Lower leg skin (tissue), 4 donors: ENCODE results near the gene TSPEAR. TPM values are rescaled to one million over a fixed set of nuclear protein-coding genes. Genes with fewer than 3 reads are reported as not detected.
"Not testable (repeated sequence)": the region's sequence is repeated elsewhere in the genome, so short reads cannot be mapped to it uniquely, and the experiment has no call there.

Experiments used
- DNase-seq, 2 donors: peaks; one replicate each; pipeline ENCODE4 v3.0.0-alpha.2; 2019; ENCODE audit warnings: low spot score in 2 of 2
- H3K4me3 ChIP-seq: fragments of 200-600 bp; sonication (generic); 2 replicates; pipeline ENCODE4 v1.5.1; 2017; ENCODE audit warnings: mild to moderate bottlenecking, low read depth; ENCODE audit not compliant: poor library complexity, severe bottlenecking
- CTCF ChIP-seq, 3 donors: fragments of 450-650 bp; IDR thresholded peaks; one replicate each; pipeline ENCODE4 v1.5.1; 2016; ENCODE audit warnings: antibody characterized with exemption in 3 of 3, mild to moderate bottlenecking in 3 of 3, moderate library complexity in 2 of 3
- POLR2A ChIP-seq, 2 donors: fragments of 450-650 bp; IDR thresholded peaks; one replicate each; pipeline ENCODE4 v1.6.1; 2016 to 2017; ENCODE audit warnings: antibody characterized with exemption in 2 of 2, mild to moderate bottlenecking in 1 of 2, moderate library complexity in 1 of 2
- WGBS, 2 donors: methylation state at CpG; one replicate each; pipeline ENCODE4 v1.1.5; 2018; 5-methylcytosine and 5-hydroxymethylcytosine counted together
- intact Hi-C: fragments of 100-400 bp; cut with DNase I; formaldehyde crosslinking; loops from one replicate; pipeline ENCODE4 v1.15.0; 2023; ENCODE audit warnings: low total_unique reads
- total RNA-seq, 4 donors: library from RNA; depleted of rRNA; stranded (reverse); fragments of >200 nt; gene quantifications; one replicate each; pipeline ENCODE4 v1.1.0, GENCODE V29; 2016

TSPEAR gene
- total RNA-seq, 4 donors from 2014 or later = 0.06 TPM; not detected in 3

GRCh38 chr21:44649521-44650100 is 61.8 kb downstream of the TSPEAR start:
- TF ChIP-seq POLR2A (IDR thresholded peaks at IDR 0.05) (no peak), CTCF (IDR thresholded peaks at IDR 0.05) (no peak)
- intact Hi-C loops = no loop called here
- WGBS, 2 donors = 85 to 87% methylated on average over 18 of the region's 18 CpGs
- peak; percentile 6 to 62 for DNase-seq
- H3K4me3 ChIP-seq = no peak overlapping the region

- TF ChIP-seq POLR2A (IDR thresholded peaks at IDR 0.05) (no peak), CTCF (IDR thresholded peaks at IDR 0.05) (no peak)
- DNase-seq = peak in 1 of 2 donors; percentile 10
- intact Hi-C loops = no loop called here
- H3K4me3 ChIP-seq = no peak overlapping the region
- WGBS, 2 donors = 75 to 85% methylated on average over 23 to 29 of the region's 33 CpGs
Observed at GRCh38 chr21:44648557-44649311, 62.6 kb downstream of the TSPEAR start.

GRCh38 chr21:44647222-44647552 is 64.2 kb downstream of the TSPEAR start:
- no peak overlapping the region for H3K4me3 ChIP-seq
- TF ChIP-seq CTCF (IDR thresholded peaks at IDR 0.05) (no peak), POLR2A (IDR thresholded peaks at IDR 0.05) (no peak)
- 55 to 68% methylated on average over 8 of the region's 8 CpGs for WGBS, 2 donors
- intact Hi-C loops = no loop called here
- DNase-seq = peak in 1 of 2 donors; percentile 9

GRCh38 chr21:44646366-44647221 is 64.8 kb downstream of the TSPEAR start, which contains the start of gene KRTAP10-11:
Gene KRTAP10-11 (plus strand): TSS chr21:44646414. CDS start chr21:44646459, 45 bp downstream.
- intact Hi-C loops, H3K4me3 ChIP-seq, DNase-seq: not testable (repeated sequence)
- WGBS, 2 donors = 79 to 80% methylated on average over 18 to 21 of the region's 21 CpGs

GRCh38 chr21:44644878-44645277 is 66.5 kb downstream of the TSPEAR start:
- no peak overlapping the region for H3K4me3 ChIP-seq
- TF ChIP-seq POLR2A (IDR thresholded peaks at IDR 0.05) (no peak), CTCF (IDR thresholded peaks at IDR 0.05) (no peak)
- no peak for DNase-seq
- intact Hi-C loops = no loop called here
- 50% methylated on average over 2 of the region's 2 CpGs for WGBS, 2 donors
